ENCODE data around the gene NDUFA7.
"Not testable (repeated sequence)": the region's sequence is repeated elsewhere in the genome, so short reads cannot be mapped to it uniquely, and the experiment has no call there.

NDUFA7 gene

DNA sequence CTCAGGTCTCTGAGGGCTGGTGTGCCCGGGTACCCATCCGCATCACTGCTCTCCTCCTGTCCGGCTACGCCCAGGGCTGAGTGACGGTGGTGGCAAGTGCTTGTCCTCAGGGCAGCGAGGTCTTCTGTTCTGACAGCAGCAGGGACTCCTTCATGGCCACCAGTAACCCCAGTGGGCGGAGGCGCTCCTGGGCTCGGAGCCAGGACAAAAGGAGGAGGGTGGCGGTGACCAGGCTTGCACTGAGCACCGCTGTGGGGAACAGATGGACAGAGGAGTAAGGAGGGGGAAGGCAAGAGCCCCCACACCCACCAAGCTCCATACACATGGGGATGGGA is 18.9 kb downstream of the NDUFA7 start (continued):
- TF ChIP-seq, protein P1, sequence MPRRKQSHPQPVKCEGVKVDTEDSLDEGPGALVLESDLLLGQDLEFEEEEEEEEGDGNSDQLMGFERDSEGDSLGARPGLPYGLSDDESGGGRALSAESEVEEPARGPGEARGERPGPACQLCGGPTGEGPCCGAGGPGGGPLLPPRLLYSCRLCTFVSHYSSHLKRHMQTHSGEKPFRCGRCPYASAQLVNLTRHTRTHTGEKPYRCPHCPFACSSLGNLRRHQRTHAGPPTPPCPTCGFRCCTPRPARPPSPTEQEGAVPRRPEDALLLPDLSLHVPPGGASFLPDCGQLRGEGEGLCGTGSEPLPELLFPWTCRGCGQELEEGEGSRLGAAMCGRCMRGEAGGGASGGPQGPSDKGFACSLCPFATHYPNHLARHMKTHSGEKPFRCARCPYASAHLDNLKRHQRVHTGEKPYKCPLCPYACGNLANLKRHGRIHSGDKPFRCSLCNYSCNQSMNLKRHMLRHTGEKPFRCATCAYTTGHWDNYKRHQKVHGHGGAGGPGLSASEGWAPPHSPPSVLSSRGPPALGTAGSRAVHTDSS (tag by site-specific recombination; IDR thresholded peaks at IDR 0.05), result no peak
- TF ChIP-seq ZNF747 (tag by site-specific recombination; IDR thresholded peaks at IDR 0.05) (no peak), ZFHX2 (tag by site-specific recombination; conservative IDR thresholded peaks at IDR 0.05) (peak; percentile 31), ZNF558 (tag by site-specific recombination; IDR thresholded peaks at IDR 0.05) (no peak), ZNF23 (tag by site-specific recombination; IDR thresholded peaks at IDR 0.05; ENCODE audit: borderline replicate concordance) (no peak), ZNF433 (tag by site-specific recombination; IDR thresholded peaks at IDR 0.05; ENCODE audit: low read depth) (no peak), ZIC2 (tag by site-specific recombination; IDR thresholded peaks at IDR 0.05) (peak; percentile 29; the same call in 1 of the 2 replicates), ZNF157 (tag by site-specific recombination; IDR thresholded peaks at IDR 0.05) (no peak)
- TF ChIP-seq, protein P2, sequence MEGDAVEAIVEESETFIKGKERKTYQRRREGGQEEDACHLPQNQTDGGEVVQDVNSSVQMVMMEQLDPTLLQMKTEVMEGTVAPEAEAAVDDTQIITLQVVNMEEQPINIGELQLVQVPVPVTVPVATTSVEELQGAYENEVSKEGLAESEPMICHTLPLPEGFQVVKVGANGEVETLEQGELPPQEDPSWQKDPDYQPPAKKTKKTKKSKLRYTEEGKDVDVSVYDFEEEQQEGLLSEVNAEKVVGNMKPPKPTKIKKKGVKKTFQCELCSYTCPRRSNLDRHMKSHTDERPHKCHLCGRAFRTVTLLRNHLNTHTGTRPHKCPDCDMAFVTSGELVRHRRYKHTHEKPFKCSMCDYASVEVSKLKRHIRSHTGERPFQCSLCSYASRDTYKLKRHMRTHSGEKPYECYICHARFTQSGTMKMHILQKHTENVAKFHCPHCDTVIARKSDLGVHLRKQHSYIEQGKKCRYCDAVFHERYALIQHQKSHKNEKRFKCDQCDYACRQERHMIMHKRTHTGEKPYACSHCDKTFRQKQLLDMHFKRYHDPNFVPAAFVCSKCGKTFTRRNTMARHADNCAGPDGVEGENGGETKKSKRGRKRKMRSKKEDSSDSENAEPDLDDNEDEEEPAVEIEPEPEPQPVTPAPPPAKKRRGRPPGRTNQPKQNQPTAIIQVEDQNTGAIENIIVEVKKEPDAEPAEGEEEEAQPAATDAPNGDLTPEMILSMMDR (tag by site-specific recombination; IDR thresholded peaks at IDR 0.05), result no peak
- TF ChIP-seq, protein P3, sequence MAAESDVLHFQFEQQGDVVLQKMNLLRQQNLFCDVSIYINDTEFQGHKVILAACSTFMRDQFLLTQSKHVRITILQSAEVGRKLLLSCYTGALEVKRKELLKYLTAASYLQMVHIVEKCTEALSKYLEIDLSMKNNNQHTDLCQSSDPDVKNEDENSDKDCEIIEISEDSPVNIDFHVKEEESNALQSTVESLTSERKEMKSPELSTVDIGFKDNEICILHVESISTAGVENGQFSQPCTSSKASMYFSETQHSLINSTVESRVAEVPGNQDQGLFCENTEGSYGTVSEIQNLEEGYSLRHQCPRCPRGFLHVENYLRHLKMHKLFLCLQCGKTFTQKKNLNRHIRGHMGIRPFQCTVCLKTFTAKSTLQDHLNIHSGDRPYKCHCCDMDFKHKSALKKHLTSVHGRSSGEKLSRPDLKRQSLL (tag by site-specific recombination; IDR thresholded peaks at IDR 0.05), result no peak

DNA sequence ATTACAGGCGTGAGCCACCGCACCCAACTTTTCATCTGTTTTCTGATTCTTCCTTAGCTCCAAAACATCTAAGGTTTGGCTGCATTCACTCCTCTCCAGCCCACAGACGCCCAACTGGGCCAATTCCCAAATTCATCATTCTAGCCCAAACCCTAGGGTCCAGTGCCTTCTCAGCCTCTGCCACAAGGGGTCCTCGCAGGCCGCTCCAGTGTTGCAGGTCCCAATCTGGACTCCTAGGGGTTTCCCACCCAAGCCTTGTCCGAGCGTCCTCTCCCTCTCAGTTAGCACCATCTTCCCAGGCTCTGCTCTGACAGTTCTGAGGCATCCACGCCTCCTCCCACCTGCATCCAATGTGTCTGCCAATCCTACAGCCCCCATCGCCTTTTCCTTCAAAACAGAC is 29.8 kb downstream of the NDUFA7 start:
- H3K4me3 ChIP-seq (ENCODE audit: low read depth, low read length); POLR2A ChIA-PET; H3K36me3 ChIP-seq (ENCODE audit: control insufficient read depth in 2 of 2, insufficient read depth in 1 of 2, low read length in 2 of 2); H3K4me1 ChIP-seq (ENCODE audit: control insufficient read depth, insufficient read depth, low read length); H3K9me3 ChIP-seq (ENCODE audit: control insufficient read depth, insufficient read depth, low read depth, low read length); CTCF ChIA-PET; H3K27ac ChIP-seq (ENCODE audit: extremely low read depth, low read depth, low read length): not testable (repeated sequence)

GRCh38 chr19:8276508-8276907 is 44.7 kb downstream of the NDUFA7 start:
- H3K36me3 ChIP-seq (ENCODE audit: control insufficient read depth in 2 of 2, insufficient read depth in 1 of 2, low read length in 2 of 2); CTCF ChIA-PET; H3K4me1 ChIP-seq (ENCODE audit: control insufficient read depth, insufficient read depth, low read length); H3K27ac ChIP-seq (ENCODE audit: extremely low read depth, low read depth, low read length); H3K4me3 ChIP-seq (ENCODE audit: low read depth, low read length); H3K9me3 ChIP-seq (ENCODE audit: control insufficient read depth, insufficient read depth, low read depth, low read length); POLR2A ChIA-PET: not testable (repeated sequence)

DNA sequence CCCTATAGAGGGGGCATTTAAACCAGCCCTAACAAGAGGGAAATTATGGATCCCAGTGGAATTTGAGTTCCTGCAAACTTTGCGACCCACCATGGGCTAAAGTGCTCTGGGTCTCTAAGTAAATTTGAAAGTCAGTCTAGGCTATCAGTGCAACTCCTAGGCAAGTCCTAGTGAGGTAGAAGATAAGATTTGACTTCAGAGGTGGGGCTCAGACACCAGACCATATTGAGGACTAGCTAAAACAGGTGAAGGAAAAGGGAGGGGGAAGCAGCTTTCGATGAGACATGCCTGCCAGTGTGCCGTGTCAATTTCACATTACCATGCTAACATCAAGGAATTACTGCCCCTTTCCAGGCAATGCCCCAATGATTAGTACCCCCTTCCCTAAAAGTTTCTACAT is 51.5 kb downstream of the NDUFA7 start:
- Histone ChIP-seq H3K36me3 (ENCODE audit: control insufficient read depth in 2 of 2, insufficient read depth in 1 of 2, low read length in 2 of 2) (no peaks in the 10 kb centered on the region), H3K9me3 (ENCODE audit: control insufficient read depth, insufficient read depth, low read depth, low read length) (no peaks in the 10 kb centered on the region), H3K4me1 (ENCODE audit: control insufficient read depth, insufficient read depth, low read length) (no peaks in the 10 kb centered on the region), H3K4me3 (ENCODE audit: low read depth, low read length) (no peak overlapping the region), H3K27ac (ENCODE audit: extremely low read depth, low read depth, low read length) (no peak overlapping the region)
- ChIA-PET POLR2A (no interaction called here), CTCF (interaction anchor here (0.6 to 1.6 kb wide), 9 partner anchors 13 to 1762 kb away, joined by 3 to 6 read pairs (median 4); no protein-coding TSS in a partner anchor)
- TF ChIP-seq HOXA7 (CRISPR knock-in tag; IDR thresholded peaks at IDR 0.05; ENCODE audit: borderline replicate concordance), result no peak
- TF ChIP-seq ZNF10 (tag by site-specific recombination; IDR thresholded peaks at IDR 0.05), result peak; percentile 65; the same call in 1 of the 2 replicates

DNA sequence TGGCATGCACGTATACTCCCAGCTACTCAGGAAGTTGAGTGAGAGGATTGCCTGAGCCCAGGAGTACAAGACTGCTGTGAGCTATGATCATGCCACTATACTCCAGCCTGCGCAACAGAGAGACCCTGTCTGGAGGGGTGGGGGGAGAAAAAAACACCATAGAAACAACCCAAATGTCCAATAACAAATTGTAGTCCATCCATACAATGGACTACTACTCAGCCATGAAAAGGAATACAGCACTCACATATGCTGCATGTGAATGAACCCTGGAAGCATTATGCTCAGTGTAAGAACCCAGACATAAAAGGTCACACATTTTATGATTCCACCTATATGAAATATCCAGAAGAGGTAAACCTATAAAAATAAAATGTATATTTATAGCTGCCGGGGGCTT is 55.3 kb downstream of the NDUFA7 start:
- Histone ChIP-seq H3K9me3 (ENCODE audit: control insufficient read depth, insufficient read depth, low read depth, low read length) (no peaks in the 10 kb centered on the region), H3K36me3 (ENCODE audit: control insufficient read depth in 2 of 2, insufficient read depth in 1 of 2, low read length in 2 of 2) (no peaks in the 10 kb centered on the region), H3K4me3 (ENCODE audit: low read depth, low read length) (no peak overlapping the region), H3K4me1 (ENCODE audit: control insufficient read depth, insufficient read depth, low read length) (no peaks in the 10 kb centered on the region), H3K27ac (ENCODE audit: extremely low read depth, low read depth, low read length) (no peak overlapping the region)
- ChIA-PET POLR2A (no interaction called here), CTCF (interaction anchor here (0.6 kb wide), 1 partner anchor 301 kb away, joined by 3 read pairs; no protein-coding TSS in a partner anchor)
- TF ChIP-seq, protein P4, sequence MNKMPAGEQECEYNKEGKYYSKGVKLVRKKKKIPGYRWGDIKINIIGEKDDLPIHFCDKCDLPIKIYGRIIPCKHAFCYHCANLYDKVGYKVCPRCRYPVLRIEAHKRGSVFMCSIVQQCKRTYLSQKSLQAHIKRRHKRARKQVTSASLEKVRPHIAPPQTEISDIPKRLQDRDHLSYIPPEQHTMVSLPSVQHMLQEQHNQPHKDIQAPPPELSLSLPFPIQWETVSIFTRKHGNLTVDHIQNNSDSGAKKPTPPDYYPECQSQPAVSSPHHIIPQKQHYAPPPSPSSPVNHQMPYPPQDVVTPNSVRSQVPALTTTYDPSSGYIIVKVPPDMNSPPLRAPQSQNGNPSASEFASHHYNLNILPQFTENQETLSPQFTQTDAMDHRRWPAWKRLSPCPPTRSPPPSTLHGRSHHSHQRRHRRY (tag by site-specific recombination; IDR thresholded peaks at IDR 0.05), result no peak
- TF ChIP-seq, protein P5, sequence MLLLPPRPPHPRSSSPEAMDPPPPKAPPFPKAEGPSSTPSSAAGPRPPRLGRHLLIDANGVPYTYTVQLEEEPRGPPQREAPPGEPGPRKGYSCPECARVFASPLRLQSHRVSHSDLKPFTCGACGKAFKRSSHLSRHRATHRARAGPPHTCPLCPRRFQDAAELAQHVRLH (tag by site-specific recombination; IDR thresholded peaks at IDR 0.05), result no peak
- TF ChIP-seq ZNF146 (tag by site-specific recombination; IDR thresholded peaks at IDR 0.05), result peak; percentile 97
